ENCODE measurements around the gene PSEN2. TPM values are rescaled to one million over a fixed set of nuclear protein-coding genes. Genes with fewer than 3 reads are reported as not detected.

PSEN2 gene
- total and polyA plus RNA-seq, 2 donors (not counting 3 experiments of a cell fraction or from before 2014, with no cell fraction given), result 12.5 to 19.3 TPM

DNA sequence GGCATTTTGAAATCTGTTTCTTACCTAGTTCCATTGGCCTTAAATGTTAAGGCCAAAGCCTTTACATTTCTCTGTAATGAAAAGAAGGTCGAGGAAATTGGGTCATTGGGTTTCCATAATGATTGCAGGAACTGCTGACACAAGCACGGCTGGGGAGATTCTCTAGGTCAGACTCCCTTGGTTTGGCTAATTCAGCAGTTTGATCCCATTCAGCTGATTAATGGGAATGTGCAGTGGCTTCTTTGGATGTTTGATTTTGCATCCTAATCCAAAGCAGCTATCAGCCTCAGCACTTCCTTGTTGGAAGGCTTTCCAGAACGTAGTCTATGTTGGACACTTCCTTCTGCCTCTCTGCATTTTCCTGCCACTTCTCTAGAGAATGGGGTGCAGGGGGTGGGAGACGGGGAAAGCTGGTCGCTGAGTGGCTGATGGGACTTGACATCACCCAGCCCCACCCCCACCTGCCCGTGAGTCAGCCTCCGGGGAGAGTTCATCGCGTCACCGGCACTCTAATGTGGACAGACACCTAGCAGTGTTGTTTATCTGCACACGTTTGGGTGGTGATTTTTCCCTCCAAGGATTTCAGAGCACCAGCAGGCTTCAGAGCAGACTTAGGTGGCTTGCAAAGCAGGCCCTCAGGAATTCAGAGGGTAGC lies 5.4 kb downstream of the PSEN2 start:
- BruUV-seq (replicated peaks), result no TSS peak
- CTCF ChIA-PET, result interaction anchor here (1.3 kb wide), 1 partner anchor 11 kb away, joined by 3 read pairs; no protein-coding TSS in a partner anchor
- intact Hi-C loops (cut with micrococcal nuclease) (no loop called here), dilution Hi-C loops (cut with MboI; ENCODE audit: extremely low pct_ligation_motif_present, low sequenced_read_pairs) (no loop called here)
- H3K27ac ChIP-seq (ENCODE audit: insufficient read depth, low read depth, low read length), result no peak overlapping the region
- H3K4me3 ChIP-seq (replicated peaks in 1 of 3; ENCODE audit: insufficient read depth in 1 of 3, low read depth in 1 of 3, low read length in 3 of 3), result no peak overlapping the region
- no peak overlapping the region for H2AFZ ChIP-seq (ENCODE audit: low read depth, low read length)
- POLR2A ChIA-PET, result no interaction called here
- H3K27me3 ChIP-seq (ENCODE audit: control insufficient read depth in 2 of 2, insufficient read depth in 2 of 2, low read length in 2 of 2), result no peaks in the 10 kb centered on the region
- H3K79me2 ChIP-seq (ENCODE audit: control insufficient read depth, insufficient read depth, low read length), result no peaks in the 10 kb centered on the region
- TF ChIP-seq FOS (IDR thresholded peaks at IDR 0.05; ENCODE audit: borderline replicate concordance, insufficient read depth, low read length) (no peak), EZH2 (IDR thresholded peaks at IDR 0.05; ENCODE audit: borderline replicate concordance, low read depth, low read length, severe bottlenecking) (no peak), CTCF (IDR thresholded peaks at IDR 0.05; ENCODE audit: extremely low read depth in 1 of 2, insufficient read depth in 1 of 2, low read depth in 1 of 2, low read length in 2 of 2) (no peak), POLR2AphosphoS5 (IDR thresholded peaks at IDR 0.05; ENCODE audit: insufficient read depth, low read depth, low read length) (no peak), GATA2 (IDR thresholded peaks at IDR 0.05; ENCODE audit: insufficient read depth, insufficient read length, low read depth, low read length) (no peak), JUN (IDR thresholded peaks at IDR 0.05; ENCODE audit: borderline replicate concordance, insufficient read depth, insufficient read length, low read depth) (no peak), MYC (IDR thresholded peaks at IDR 0.05; ENCODE audit: low read depth, low read length) (no peak), POLR2A (IDR thresholded peaks at IDR 0.05; ENCODE audit: low read depth, low read length) (no peak)
- TF ChIP-seq, protein P1, sequence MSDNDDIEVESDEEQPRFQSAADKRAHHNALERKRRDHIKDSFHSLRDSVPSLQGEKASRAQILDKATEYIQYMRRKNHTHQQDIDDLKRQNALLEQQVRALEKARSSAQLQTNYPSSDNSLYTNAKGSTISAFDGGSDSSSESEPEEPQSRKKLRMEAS (IDR thresholded peaks at IDR 0.05; ENCODE audit: insufficient read depth, insufficient read length), result no peak
- H3K9me3 ChIP-seq (replicated peaks; ENCODE audit: control insufficient read depth, insufficient read depth, low read length), result no peaks in the 10 kb centered on the region
- H3K9ac ChIP-seq (replicated peaks; ENCODE audit: extremely low read depth, insufficient read depth, low read length), result no peak overlapping the region
- no peaks in the 10 kb centered on the region for H3K9me1 ChIP-seq (replicated peaks; ENCODE audit: control insufficient read depth, extremely low read depth, insufficient read depth, low read length)
- peaks cover 13% of the 10 kb centered on the region for H3K4me1 ChIP-seq (ENCODE audit: control insufficient read depth, extremely low read depth, insufficient read depth, low read length)
- FAIRE-seq (peak; percentile 15), DNase-seq (ENCODE audit: low read depth, low spot score) (no peak)
- no peak overlapping the region for H3K4me2 ChIP-seq (ENCODE audit: insufficient read depth, low read length)
- no peaks in the 10 kb centered on the region for H4K20me1 ChIP-seq (replicated peaks; ENCODE audit: control insufficient read depth, extremely low read depth, insufficient read depth, low read length)
- H3K36me3 ChIP-seq (ENCODE audit: control insufficient read depth in 2 of 2, extremely low read depth in 1 of 2, insufficient read depth in 2 of 2, low read length in 2 of 2), result no peaks in the 10 kb centered on the region
